ENCODE measurements around the gene COL27A1. TPM values are rescaled to one million over a fixed set of nuclear protein-coding genes. Genes with fewer than 3 reads are reported as not detected.

The COL27A1 gene
- total RNA-seq, 1 experiment from 2014 or later: 12.0 TPM

DNA sequence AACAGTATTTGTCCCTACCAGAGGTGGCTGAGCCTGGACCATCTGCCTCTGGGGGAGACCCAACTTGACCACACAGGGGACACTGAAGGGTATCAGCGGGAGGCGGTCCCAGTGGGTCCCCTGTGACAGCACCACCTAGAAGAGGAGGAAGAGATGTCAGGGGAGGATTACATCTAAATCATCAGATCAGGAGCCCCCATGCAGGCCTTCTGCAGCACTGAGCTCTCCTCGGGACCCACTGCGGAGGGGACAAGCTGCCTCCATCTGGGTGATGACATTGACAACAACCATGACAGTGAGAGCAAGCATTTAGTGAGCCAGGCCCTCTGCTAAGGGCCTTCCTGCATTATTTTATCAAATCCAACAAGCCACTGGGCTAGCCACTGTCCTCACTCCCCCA lies 186.7 kb downstream of the COL27A1 start:
- ChIA-PET CTCF (no interaction called here), POLR2A (no interaction called here), RAD21 (ENCODE audit: low non-redundant PET in 1 of 2, low total read pairs in 2 of 2, uncharacterized antibody in 2 of 2, unreplicated experiment in 2 of 2) (no interaction called here)
- intact Hi-C loops (cut with micrococcal nuclease): no loop called here
- Histone ChIP-seq H3K9me2 (ENCODE audit: insufficient read depth) (no peaks in the 10 kb centered on the region), H3K9ac (ENCODE audit: low read length) (no peak overlapping the region), H3K27ac (ENCODE audit: low read depth, low read length) (no peak overlapping the region), H3K27me3 (ENCODE audit: insufficient read depth, low read length) (no peaks in the 10 kb centered on the region), H3K79me2 (ENCODE audit: insufficient read depth, low read length) (no peaks in the 10 kb centered on the region), H3K9me3 (ENCODE audit: control insufficient read depth in 1 of 2, insufficient read depth in 1 of 2, low read depth in 1 of 2, low read length in 2 of 2) (no peaks in the 10 kb centered on the region), H3K4me3 (replicated peaks in 1 of 2; ENCODE audit: low read depth in 1 of 2, low read length in 2 of 2) (no peak overlapping the region), H3K36me3 (ENCODE audit: control insufficient read depth in 1 of 2, insufficient read depth in 2 of 2, low read length in 2 of 2) (peaks cover 0 to 2% of the 10 kb centered on the region in 2 experiments; a peak in 1 of 4 replicates), H4K20me1 (ENCODE audit: insufficient read depth) (no peaks in the 10 kb centered on the region), H3K4me2 (ENCODE audit: low read length) (no peak overlapping the region), H2AFZ (ENCODE audit: low read depth, low read length, poor library complexity, severe bottlenecking) (no peak overlapping the region), H3K4me1 (ENCODE audit: control insufficient read depth in 1 of 2, insufficient read depth in 2 of 2, low read length in 2 of 2) (no peaks in the 10 kb centered on the region)
- ATAC-seq (no peak), DNase-seq (ENCODE audit: low read depth, low spot score) (no peak)
- TF ChIP-seq YY1 (IDR thresholded peaks at IDR 0.05; ENCODE audit: extremely low read depth, insufficient replicate concordance, low read depth, low read length): no peak
- BruUV-seq (replicated peaks): no TSS peak

DNA sequence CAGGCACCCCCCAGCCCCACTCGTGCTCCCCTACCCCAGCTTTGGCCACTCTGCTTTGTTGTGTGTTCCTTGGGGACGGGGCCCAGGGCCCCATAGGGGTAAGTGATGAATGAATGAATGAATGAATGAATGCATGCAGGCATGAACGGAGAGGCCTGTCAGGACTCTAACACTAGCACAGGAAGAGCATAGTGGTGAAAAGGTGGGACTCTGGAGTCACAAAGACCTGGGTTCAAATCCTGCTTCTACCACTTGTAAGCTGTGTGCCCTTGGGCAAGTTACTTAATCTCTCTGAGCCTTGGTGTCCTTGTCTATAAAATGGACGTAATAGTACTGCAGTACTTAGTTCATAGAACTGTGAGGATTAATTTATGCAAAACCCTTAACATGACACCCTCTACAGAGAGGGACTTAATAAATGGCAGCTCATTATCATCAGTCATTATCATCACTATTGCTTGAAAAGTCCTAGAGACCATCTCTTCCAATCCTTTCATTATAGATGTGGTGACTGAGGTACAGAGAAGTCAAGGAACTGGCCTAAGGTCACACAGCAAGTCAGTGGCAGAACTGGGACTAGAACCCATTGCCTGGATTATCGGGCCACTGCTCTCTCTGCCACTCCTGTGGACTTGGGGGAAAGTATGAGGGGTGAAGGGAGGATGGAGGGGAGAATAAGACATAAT lies 187.6 kb downstream of the COL27A1 start:
- Histone ChIP-seq H3K36me3 (ENCODE audit: control insufficient read depth in 1 of 2, insufficient read depth in 2 of 2, low read length in 2 of 2) (peaks cover 0 to 2% of the 10 kb centered on the region in 2 experiments; a peak in 1 of 4 replicates), H3K9me3 (ENCODE audit: control insufficient read depth in 1 of 2, insufficient read depth in 1 of 2, low read depth in 1 of 2, low read length in 2 of 2) (no peaks in the 10 kb centered on the region), H4K20me1 (ENCODE audit: insufficient read depth) (no peaks in the 10 kb centered on the region), H3K9me2 (ENCODE audit: insufficient read depth) (no peaks in the 10 kb centered on the region), H3K79me2 (ENCODE audit: insufficient read depth, low read length) (no peaks in the 10 kb centered on the region), H3K9ac (ENCODE audit: low read length) (no peak overlapping the region), H3K27me3 (ENCODE audit: insufficient read depth, low read length) (no peaks in the 10 kb centered on the region), H3K27ac (ENCODE audit: low read depth, low read length) (no peak overlapping the region), H3K4me3 (replicated peaks in 1 of 2; ENCODE audit: low read depth in 1 of 2, low read length in 2 of 2) (no peak overlapping the region), H3K4me1 (ENCODE audit: control insufficient read depth in 1 of 2, insufficient read depth in 2 of 2, low read length in 2 of 2) (no peaks in the 10 kb centered on the region), H3K4me2 (ENCODE audit: low read length) (no peak overlapping the region), H2AFZ (ENCODE audit: low read depth, low read length, poor library complexity, severe bottlenecking) (no peak overlapping the region)
- ChIA-PET POLR2A (no interaction called here), CTCF (no interaction called here), RAD21 (ENCODE audit: low non-redundant PET in 1 of 2, low total read pairs in 2 of 2, uncharacterized antibody in 2 of 2, unreplicated experiment in 2 of 2) (no interaction called here)
- no peak for TF ChIP-seq ZFX (IDR thresholded peaks at IDR 0.05)
- TF ChIP-seq SP1 (IDR thresholded peaks at IDR 0.05; ENCODE audit: low read depth): no peak
- TF ChIP-seq, protein P1, sequence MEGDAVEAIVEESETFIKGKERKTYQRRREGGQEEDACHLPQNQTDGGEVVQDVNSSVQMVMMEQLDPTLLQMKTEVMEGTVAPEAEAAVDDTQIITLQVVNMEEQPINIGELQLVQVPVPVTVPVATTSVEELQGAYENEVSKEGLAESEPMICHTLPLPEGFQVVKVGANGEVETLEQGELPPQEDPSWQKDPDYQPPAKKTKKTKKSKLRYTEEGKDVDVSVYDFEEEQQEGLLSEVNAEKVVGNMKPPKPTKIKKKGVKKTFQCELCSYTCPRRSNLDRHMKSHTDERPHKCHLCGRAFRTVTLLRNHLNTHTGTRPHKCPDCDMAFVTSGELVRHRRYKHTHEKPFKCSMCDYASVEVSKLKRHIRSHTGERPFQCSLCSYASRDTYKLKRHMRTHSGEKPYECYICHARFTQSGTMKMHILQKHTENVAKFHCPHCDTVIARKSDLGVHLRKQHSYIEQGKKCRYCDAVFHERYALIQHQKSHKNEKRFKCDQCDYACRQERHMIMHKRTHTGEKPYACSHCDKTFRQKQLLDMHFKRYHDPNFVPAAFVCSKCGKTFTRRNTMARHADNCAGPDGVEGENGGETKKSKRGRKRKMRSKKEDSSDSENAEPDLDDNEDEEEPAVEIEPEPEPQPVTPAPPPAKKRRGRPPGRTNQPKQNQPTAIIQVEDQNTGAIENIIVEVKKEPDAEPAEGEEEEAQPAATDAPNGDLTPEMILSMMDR (IDR thresholded peaks at IDR 0.05 in 2 of 3, conservative IDR thresholded peaks at IDR 0.05 in 1 of 3; ENCODE audit: borderline replicate concordance in 1 of 3, insufficient read depth in 1 of 3, low read depth in 2 of 3, low read length in 2 of 3): no peak
- TF ChIP-seq CBX3 (IDR thresholded peaks at IDR 0.05; ENCODE audit: low read depth): no peak
- no peak for TF ChIP-seq FOSL1 (IDR thresholded peaks at IDR 0.05; ENCODE audit: low read depth)
- no peak for TF ChIP-seq POLR2AphosphoS5 (IDR thresholded peaks at IDR 0.05; ENCODE audit: low read depth, low read length)
- TF ChIP-seq, protein P2, sequence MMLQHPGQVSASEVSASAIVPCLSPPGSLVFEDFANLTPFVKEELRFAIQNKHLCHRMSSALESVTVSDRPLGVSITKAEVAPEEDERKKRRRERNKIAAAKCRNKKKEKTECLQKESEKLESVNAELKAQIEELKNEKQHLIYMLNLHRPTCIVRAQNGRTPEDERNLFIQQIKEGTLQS (IDR thresholded peaks at IDR 0.05): no peak
- no peak for TF ChIP-seq EZH2 (IDR thresholded peaks at IDR 0.05)
- DNase-seq (ENCODE audit: low read depth, low spot score) (no peak), ATAC-seq (no peak)
- intact Hi-C loops (cut with micrococcal nuclease): no loop called here
- no TSS peak for BruUV-seq (replicated peaks)

All from HCT116 (cell line).